HG03280 (cell line): Measurements from ENCODE around the gene CGNL1.

Experiments used
- ATAC-seq: cut with Tn5 transposase; IDR thresholded peaks from one replicate; pipeline ENCODE4 v1.9.1; 2021; ENCODE audit warnings: mild to moderate bottlenecking, moderate library complexity; ENCODE audit not compliant: unreplicated experiment

Gene CGNL1

DNA sequence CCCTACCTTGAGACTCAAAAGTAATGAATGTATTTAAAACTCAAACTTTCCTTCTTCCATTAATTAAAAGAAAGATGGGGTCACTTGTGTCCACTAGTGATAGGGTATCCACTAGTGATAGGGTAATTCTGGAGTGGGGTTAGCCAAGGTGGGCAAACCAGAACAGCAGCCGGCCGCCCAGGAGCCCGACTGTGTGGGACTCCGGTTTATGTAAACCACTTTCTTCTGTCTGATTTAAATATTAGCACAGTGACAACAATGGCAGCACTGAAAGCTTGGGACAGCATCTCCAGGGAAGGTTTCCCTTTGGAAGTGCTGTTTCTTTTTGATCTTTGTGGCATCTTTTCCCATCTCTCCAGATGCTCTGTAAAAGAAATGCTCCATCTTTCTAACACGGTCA is 216.1 kb downstream of the CGNL1 start:
- ATAC-seq: no peak

- ATAC-seq: no peak
These were observed 216.6 kb downstream of the CGNL1 start for GRCh38 chr15:57592836-57593420.

DNA sequence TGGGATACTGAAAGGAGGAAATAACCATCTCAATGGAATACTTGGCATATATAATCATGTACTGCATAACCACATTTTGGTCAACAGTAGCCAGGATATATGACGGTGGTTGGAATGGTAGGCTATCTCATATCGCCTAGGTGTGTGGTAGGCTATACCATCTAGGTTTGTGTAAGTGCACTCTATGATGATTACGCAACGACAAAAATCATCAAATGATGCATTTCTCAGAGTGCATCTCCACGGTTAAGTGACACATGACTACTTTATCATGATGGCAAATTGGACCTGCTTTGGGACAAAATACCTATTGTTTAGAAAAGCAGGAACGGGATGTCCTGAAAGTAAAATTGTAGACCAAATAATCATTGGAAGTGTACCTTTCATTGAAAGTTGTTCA is 218.2 kb downstream of the CGNL1 start:
- no peak for ATAC-seq

DNA sequence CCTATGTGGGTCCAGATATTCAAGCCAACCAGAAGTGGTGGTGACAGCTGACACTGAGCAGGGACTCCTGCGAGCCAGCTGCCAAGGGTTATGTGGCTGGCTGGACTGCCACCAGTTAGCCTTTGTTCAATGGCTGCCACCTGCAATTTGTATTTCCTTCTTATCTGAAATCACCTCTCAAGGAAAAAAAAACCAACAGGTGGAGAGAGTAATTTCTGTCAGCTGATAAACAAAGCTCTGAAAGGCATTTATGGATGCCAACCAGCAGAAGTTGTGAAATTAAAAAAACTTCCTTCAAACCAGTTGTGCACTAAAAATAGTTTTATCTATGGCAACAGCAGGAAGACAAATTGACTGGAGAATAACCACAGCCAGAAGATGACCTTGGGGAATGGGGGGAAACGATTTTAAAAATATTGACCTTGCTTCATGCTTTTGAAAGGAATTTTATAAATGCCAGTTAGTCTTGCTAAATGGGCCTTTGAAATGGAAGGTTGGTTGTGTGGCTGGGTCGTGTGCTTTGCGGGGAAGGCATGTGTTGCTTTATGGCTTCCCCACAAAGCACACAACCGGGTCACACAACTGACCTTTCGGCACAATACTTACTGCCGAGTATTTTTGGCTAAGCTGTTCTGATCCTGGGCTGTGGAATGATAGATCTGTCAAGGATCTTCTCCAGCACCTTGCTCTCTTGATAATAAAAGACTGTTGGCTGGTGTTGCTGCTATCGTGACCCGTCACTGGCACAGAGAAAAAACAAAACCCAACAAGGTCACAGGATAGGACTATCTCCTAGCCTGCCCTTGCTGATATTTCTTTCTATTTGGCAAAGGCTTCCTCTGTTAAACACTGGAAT is 218.9 kb downstream of the CGNL1 start:
- no peak for ATAC-seq

DNA sequence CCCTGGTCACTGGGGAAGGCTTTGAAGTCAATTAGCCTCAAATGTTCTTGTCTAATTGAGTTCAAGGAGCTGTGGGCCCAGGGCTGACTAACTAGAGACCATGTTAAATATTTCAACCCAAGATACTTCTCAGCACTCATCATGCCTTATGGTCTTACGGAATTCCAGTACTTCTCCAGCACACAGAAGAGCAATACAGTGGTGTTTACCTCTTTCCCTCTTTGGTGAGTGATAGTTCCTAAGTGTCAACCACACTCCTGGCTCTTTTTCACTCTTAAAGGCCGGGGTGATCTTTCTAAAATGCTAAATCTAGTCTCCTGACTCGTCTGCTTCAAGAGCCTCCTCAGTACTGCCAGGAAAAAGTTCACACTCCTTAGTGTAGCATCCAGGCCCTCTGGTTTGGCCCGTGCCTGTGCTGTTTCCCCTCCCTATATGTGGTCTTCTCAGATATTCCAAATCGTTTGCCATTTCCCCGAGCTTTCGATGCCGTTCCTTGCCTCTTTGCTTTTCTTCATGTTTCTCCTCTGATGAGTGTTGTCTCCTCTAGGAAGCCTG is 220.1 kb downstream of the CGNL1 start:
- ATAC-seq: no peak

- no peak for ATAC-seq
These were observed 220.7 kb downstream of the CGNL1 start for GRCh38 chr15:57596978-57597377.

GRCh38 chr15:57597431-57597830 is 221.1 kb downstream of the CGNL1 start:
- ATAC-seq: no peak

- ATAC-seq: no peak
These were observed 222.0 kb downstream of the CGNL1 start for GRCh38 chr15:57598346-57598745.

GRCh38 chr15:57599296-57599810 is 223.0 kb downstream of the CGNL1 start:
- ATAC-seq: no peak

- ATAC-seq: no peak
These were observed 223.9 kb downstream of the CGNL1 start for GRCh38 chr15:57600197-57600596.
